HepG2 (cell line): ENCODE measurements around the gene RHOT2. TPM values are rescaled to one million over a fixed set of nuclear protein-coding genes. Genes with fewer than 3 reads are reported as not detected.

Source experiments
- CHD4 ChIP-seq: fragments of 200-600 bp; sonication (generic); IDR thresholded peaks from 2 replicates; pipeline ENCODE4 v1.7.0; 2017; ENCODE audit warnings: mild to moderate bottlenecking, low read length, borderline replicate concordance
- FOXA1 ChIP-seq, 2 experiments: fragments of 450-650 bp in 1 of 2; sonication (generic) in 1 of 2; formaldehyde crosslinking in 1 of 2; IDR thresholded peaks; 2 replicates each; pipeline versions ENCODE4 v1.4.0 to v1.6.1; 2016 to 2020; ENCODE audit warnings: missing genetic modification reagents in 1 of 2
- FOXM1 ChIP-seq: sonication (generic); formaldehyde crosslinking; IDR thresholded peaks from 2 replicates; pipeline ENCODE4 v1.5.0; 2020; ENCODE audit warnings: missing genetic modification reagents
- NONO ChIP-seq, 2 experiments: fragments of 450-650 bp in 1 of 2; sonication (generic) in 1 of 2; formaldehyde crosslinking in 1 of 2; IDR thresholded peaks in 1 of 2; conservative IDR thresholded peaks in 1 of 2; 2 replicates each; pipeline versions ENCODE4 v1.6.1 to v1.8.0; 2017 to 2022; ENCODE audit warnings: mild to moderate bottlenecking in 1 of 2, missing genetic modification reagents in 1 of 2, moderate library complexity in 1 of 2
- PCBP2 ChIP-seq: fragments of 200-400 bp; formaldehyde crosslinking; optimal IDR thresholded peaks from 2 replicates; pipeline ENCODE3; 2018; ENCODE audit warnings: low read length, low read depth; ENCODE audit not compliant: poor library complexity, severe bottlenecking
- STAG1 ChIP-seq: sonication (generic); formaldehyde crosslinking; IDR thresholded peaks from 2 replicates; pipeline ENCODE4 v1.4.0; 2020; ENCODE audit warnings: missing genetic modification reagents
- ZNF383 ChIP-seq: sonication (generic); formaldehyde crosslinking; IDR thresholded peaks from 2 replicates; pipeline ENCODE4 v1.4.0; 2020; ENCODE audit warnings: missing genetic modification reagents, mild to moderate bottlenecking, borderline replicate concordance
- ZNF530 ChIP-seq: sonication (generic); formaldehyde crosslinking; IDR thresholded peaks from 2 replicates; pipeline ENCODE4 v1.5.0; 2020; ENCODE audit warnings: low read depth, mild to moderate bottlenecking, missing genetic modification reagents
- ZXDC ChIP-seq: sonication (generic); formaldehyde crosslinking; IDR thresholded peaks from 2 replicates; pipeline ENCODE4 v1.5.0; 2020; ENCODE audit warnings: mild to moderate bottlenecking, missing genetic modification reagents
- polyA plus RNA-seq, 8 experiments: library from polyadenylated mRNA; depleted of rRNA in 3 of 8; stranded (reverse) in 7 of 8; unstranded in 1 of 8; fragments of >200 nt; fragmentation: Illumina TruSeq in 4 of 8; extraction: Trizol in 4 of 8; gene quantifications; 2 replicates each; pipeline versions ENCODE4 v1.2.1 to v1.2.3, GENCODE V29; 2011 to 2016; ENCODE audit warnings: low read depth in 4 of 8, missing spikeins in 1 of 8, mixed read lengths in 1 of 8; ENCODE audit not compliant: insufficient read depth in 1 of 8
- total RNA-seq, 5 experiments: library from RNA; depleted of rRNA; stranded (reverse); fragments of >200 nt; fragmentation: Illumina TruSeq; extraction: Trizol; gene quantifications; 2 replicates each; pipeline ENCODE4 v1.2.3, GENCODE V29; 2016; ENCODE audit warnings: low read depth in 1 of 5

RHOT2 gene
- total and polyA plus RNA-seq, 2 of the 13 experiments (the other 11 are each of a cell fraction or from before 2014, with no cell fraction given), result 63.6 to 76.9 TPM

DNA sequence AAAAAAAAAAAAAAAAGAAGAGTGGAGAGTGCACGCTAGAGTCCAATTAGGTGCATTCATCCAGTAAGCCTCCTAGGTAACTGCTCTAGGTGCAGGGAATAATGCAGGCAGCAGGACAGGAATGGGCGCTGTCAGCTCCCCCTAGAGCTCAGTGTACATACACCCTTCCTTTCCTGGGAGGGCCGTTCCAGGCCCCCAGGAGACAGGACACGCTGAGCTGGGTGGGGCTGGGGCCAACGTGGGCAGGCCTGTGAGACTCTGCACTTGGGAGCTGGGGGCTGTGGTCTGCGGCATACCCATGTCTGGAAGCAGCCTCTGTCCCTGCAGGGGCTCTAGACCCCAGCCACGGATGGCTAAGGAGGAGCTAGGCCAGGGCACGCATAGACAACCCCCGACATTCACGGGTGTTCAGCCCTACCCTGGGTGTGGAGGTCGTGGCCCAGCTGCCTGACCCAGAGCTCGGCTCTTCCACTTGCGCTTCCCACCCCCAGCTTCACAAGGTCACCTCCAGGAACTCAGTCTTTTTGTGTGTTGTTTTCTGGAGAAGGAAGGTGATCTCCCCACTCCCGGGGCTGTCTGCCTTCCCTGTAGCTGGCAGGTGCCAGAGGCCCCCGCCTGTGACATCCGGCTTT is 52.0 kb downstream of the RHOT2 start (continued):
- TF ChIP-seq FOXM1 (CRISPR knock-in tag) (no peak), CHD4 (no peak), ZNF383 (CRISPR knock-in tag) (no peak), NONO (IDR thresholded peaks at IDR 0.05) (no peak), NONO (CRISPR knock-in tag; conservative IDR thresholded peaks at IDR 0.05) (0 out of 2 replicates have a peak, but pooled peaks have one; percentile 5), FOXA1 (IDR thresholded peaks at IDR 0.05) (no peak), FOXA1 (CRISPR knock-in tag; IDR thresholded peaks at IDR 0.05) (peak; percentile 60), ZXDC (CRISPR knock-in tag) (no peak), STAG1 (CRISPR knock-in tag) (0 out of 2 replicates have a peak, but pooled peaks have one; percentile 17), ZNF530 (CRISPR knock-in tag) (no peak), PCBP2 (no peak)
- TF ChIP-seq, all 625 proteins: peak for 27
